ENCODE measurements around the gene MME. TPM values are rescaled to one million over a fixed set of nuclear protein-coding genes. Genes with fewer than 3 reads are reported as not detected.

Gene MME
- total and polyA plus RNA-seq, 10 of the 15 experiments (the other 5 are each of a cell fraction or from before 2014, with no cell fraction given) = under 0.01 to 0.23 (median 0.09) TPM; not detected in 3

GRCh38 chr3:155182467-155182866 lies 102.3 kb downstream of the MME start (continued):
- TF ChIP-seq, protein P1, sequence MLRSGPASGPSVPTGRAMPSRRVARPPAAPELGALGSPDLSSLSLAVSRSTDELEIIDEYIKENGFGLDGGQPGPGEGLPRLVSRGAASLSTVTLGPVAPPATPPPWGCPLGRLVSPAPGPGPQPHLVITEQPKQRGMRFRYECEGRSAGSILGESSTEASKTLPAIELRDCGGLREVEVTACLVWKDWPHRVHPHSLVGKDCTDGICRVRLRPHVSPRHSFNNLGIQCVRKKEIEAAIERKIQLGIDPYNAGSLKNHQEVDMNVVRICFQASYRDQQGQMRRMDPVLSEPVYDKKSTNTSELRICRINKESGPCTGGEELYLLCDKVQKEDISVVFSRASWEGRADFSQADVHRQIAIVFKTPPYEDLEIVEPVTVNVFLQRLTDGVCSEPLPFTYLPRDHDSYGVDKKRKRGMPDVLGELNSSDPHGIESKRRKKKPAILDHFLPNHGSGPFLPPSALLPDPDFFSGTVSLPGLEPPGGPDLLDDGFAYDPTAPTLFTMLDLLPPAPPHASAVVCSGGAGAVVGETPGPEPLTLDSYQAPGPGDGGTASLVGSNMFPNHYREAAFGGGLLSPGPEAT (IDR thresholded peaks at IDR 0.05; ENCODE audit: low read depth) = no peak
- TF ChIP-seq SP1 (IDR thresholded peaks at IDR 0.05; ENCODE audit: low read depth, low read length) = no peak
- TF ChIP-seq, protein P2, sequence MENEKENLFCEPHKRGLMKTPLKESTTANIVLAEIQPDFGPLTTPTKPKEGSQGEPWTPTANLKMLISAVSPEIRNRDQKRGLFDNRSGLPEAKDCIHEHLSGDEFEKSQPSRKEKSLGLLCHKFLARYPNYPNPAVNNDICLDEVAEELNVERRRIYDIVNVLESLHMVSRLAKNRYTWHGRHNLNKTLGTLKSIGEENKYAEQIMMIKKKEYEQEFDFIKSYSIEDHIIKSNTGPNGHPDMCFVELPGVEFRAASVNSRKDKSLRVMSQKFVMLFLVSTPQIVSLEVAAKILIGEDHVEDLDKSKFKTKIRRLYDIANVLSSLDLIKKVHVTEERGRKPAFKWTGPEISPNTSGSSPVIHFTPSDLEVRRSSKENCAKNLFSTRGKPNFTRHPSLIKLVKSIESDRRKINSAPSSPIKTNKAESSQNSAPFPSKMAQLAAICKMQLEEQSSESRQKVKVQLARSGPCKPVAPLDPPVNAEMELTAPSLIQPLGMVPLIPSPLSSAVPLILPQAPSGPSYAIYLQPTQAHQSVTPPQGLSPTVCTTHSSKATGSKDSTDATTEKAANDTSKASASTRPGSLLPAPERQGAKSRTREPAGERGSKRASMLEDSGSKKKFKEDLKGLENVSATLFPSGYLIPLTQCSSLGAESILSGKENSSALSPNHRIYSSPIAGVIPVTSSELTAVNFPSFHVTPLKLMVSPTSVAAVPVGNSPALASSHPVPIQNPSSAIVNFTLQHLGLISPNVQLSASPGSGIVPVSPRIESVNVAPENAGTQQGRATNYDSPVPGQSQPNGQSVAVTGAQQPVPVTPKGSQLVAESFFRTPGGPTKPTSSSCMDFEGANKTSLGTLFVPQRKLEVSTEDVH (IDR thresholded peaks at IDR 0.05; ENCODE audit: low read depth, partially characterized antibody) = no peak
- TF ChIP-seq YBX1 (IDR thresholded peaks at IDR 0.05) = no peak
- no peak for TF ChIP-seq HDAC6 (IDR thresholded peaks at IDR 0.05; ENCODE audit: unreplicated experiment)
- no peak for TF ChIP-seq ZBED1 (IDR thresholded peaks at IDR 0.05; ENCODE audit: borderline replicate concordance)
- TF ChIP-seq MEF2B (IDR thresholded peaks at IDR 0.05; ENCODE audit: partially characterized antibody, poor library complexity, severe bottlenecking) = no peak

DNA sequence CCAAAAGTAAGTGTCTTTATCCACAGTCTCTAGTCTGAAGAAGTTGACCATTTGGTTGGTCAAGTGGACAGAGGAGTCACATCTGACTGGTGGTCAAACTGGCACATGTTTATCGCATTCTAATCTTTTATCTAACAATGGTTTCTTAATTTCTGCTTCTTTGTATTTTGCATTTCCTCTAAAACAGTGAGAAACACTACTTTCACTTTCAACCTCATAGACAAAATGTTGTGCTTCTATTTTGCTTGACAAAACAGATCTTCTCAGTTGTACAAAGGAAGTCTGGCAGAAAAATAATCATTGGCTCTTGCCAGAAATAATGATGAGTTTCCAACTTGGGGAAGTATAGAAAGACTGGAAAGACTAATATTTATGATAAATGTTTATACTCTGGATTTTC lies 103.9 kb downstream of the MME start:
- DNase-seq (ENCODE audit: low read depth, low spot score) = no peak
- H3K4me2 ChIP-seq (ENCODE audit: control insufficient read depth, insufficient read depth) = no peak overlapping the region
- BruUV-seq (replicated peaks) = no TSS peak
- no peaks in the 10 kb centered on the region for H3K4me1 ChIP-seq (ENCODE audit: control insufficient read depth, insufficient read depth, low read length)
- intact Hi-C loops (cut with micrococcal nuclease; ENCODE audit: unreplicated experiment) = no loop called here
- no peak overlapping the region for H2AFZ ChIP-seq (ENCODE audit: control insufficient read depth, low read depth, low read length)
- no peak overlapping the region for H3K4me3 ChIP-seq
- H3K27me3 ChIP-seq (replicated peaks in 1 of 2; ENCODE audit: control insufficient read depth in 2 of 2, insufficient read depth in 2 of 2, low read length in 1 of 2) = no peaks in the 10 kb centered on the region
- in situ Hi-C loops (cut with MboI) = no loop called here
- no peaks in the 10 kb centered on the region for H3K36me3 ChIP-seq (ENCODE audit: control insufficient read depth in 2 of 2, insufficient read depth in 2 of 2, low read length in 1 of 2)
- peak; percentile 45; the same call in 1 of the 3 replicates for ATAC-seq
- H3K9me3 ChIP-seq (replicated peaks; ENCODE audit: control insufficient read depth, insufficient read depth, low read length) = no peaks in the 10 kb centered on the region
- RAD21 ChIA-PET (ENCODE audit: unreplicated experiment) = no interaction called here
- FAIRE-seq = no peak
- no peak overlapping the region for H3K9ac ChIP-seq (ENCODE audit: control insufficient read depth, insufficient read depth, low read length)
- POLR2A ChIA-PET = no interaction called here
- no peak overlapping the region for H3K27ac ChIP-seq (ENCODE audit: control insufficient read depth, insufficient read depth)
- H3K79me2 ChIP-seq (ENCODE audit: control insufficient read depth, insufficient read depth, low read length) = no peaks in the 10 kb centered on the region
- CTCF ChIA-PET = no interaction called here
- no peaks in the 10 kb centered on the region for H4K20me1 ChIP-seq (ENCODE audit: control insufficient read depth, insufficient read depth)
- 0% methylated on average over 1 of the region's 1 CpG for WGBS (ENCODE audit: insufficient coverage, insufficient replicate concordance, low lambda C conversion rate, missing lambda C conversion rate)
- SMC1A ChIA-PET (ENCODE audit: uncharacterized antibody, unreplicated experiment) = no interaction called here
- TF ChIP-seq IRF5 (IDR thresholded peaks at IDR 0.05; ENCODE audit: borderline replicate concordance) (no peak), ATF7 (IDR thresholded peaks at IDR 0.05; ENCODE audit: low read depth) (no peak), EP300 (IDR thresholded peaks at IDR 0.05; ENCODE audit: borderline replicate concordance in 1 of 2, control insufficient read depth in 1 of 2, low read depth in 2 of 2, low read length in 2 of 2) (no peak), NFXL1 (IDR thresholded peaks at IDR 0.05; ENCODE audit: borderline replicate concordance) (no peak), ZBED1 (IDR thresholded peaks at IDR 0.05; ENCODE audit: borderline replicate concordance) (no peak), NFIC (IDR thresholded peaks at IDR 0.05; ENCODE audit: low read depth, low read length) (no peak), PKNOX1 (IDR thresholded peaks at IDR 0.05) (no peak)

Data from GM12878 (cell line).